Adrenal gland (tissue), 5 donors: Measurements from ENCODE around the gene SRCAP.

Experiments
- CTCF ChIP-seq, 6 experiments: fragments of 450-650 bp in 4 of 6; fragments of 200-600 bp in 2 of 6; sonication (generic) in 1 of 6; IDR thresholded peaks; 1 replicate in 5 of 6; 2 replicates in 1 of 6; pipeline versions ENCODE4 v1.5.1 to v1.8.0; 2016 to 2021; ENCODE audit warnings: antibody characterized with exemption in 6 of 6, mild to moderate bottlenecking in 2 of 6, moderate library complexity in 1 of 6
- POLR2A ChIP-seq, 2 donors: fragments of 450-650 bp; IDR thresholded peaks; one replicate each; pipeline ENCODE4 v1.6.1; 2017; ENCODE audit warnings: antibody characterized with exemption in 2 of 2, mild to moderate bottlenecking in 2 of 2, moderate library complexity in 1 of 2
- donor health status: DM: no; HTN: no; CAD: no.

- no peak for TF ChIP-seq CTCF (IDR thresholded peaks at IDR 0.05)
- no peak for TF ChIP-seq POLR2A (IDR thresholded peaks at IDR 0.05)
Observed at GRCh38 chr16:30731411-30731810, 32.4 kb downstream of the SRCAP start.
